Neural crest cell (in vitro differentiated cells): ENCODE measurements around the gene XYLB. TPM values are rescaled to one million over a fixed set of nuclear protein-coding genes. Genes with fewer than 3 reads are reported as not detected.

Experiments used
- DNase-seq: peaks from one replicate; pipeline ENCODE4 v3.0.0; 2021; ENCODE audit warnings: low read depth, mixed read lengths, low spot score
- H3K27ac Mint-ChIP-seq: one replicate; pipeline ENCODE4 v1.8.0; 2021; ENCODE audit warnings: mild to moderate bottlenecking, mixed read lengths; ENCODE audit not compliant: unreplicated experiment
- H3K27me3 Mint-ChIP-seq: 2 replicates; pipeline ENCODE4 v1.8.0; 2021; ENCODE audit warnings: low read depth, mild to moderate bottlenecking, mixed read lengths
- H3K36me3 Mint-ChIP-seq: 2 replicates; pipeline ENCODE4 v1.8.0; 2021; ENCODE audit warnings: low read depth, mild to moderate bottlenecking, mixed read lengths
- H3K4me1 Mint-ChIP-seq: 2 replicates; pipeline ENCODE4 v1.8.0; 2021; ENCODE audit warnings: mixed read lengths
- H3K4me3 Mint-ChIP-seq: one replicate; pipeline ENCODE4 v1.8.0; 2021; ENCODE audit warnings: mild to moderate bottlenecking, mixed read lengths
- H3K9me3 Mint-ChIP-seq: 2 replicates; pipeline ENCODE4 v1.8.0; 2021; ENCODE audit warnings: mixed read lengths
- CTCF ChIP-seq: fragments of 200-600 bp; sonication (generic); conservative IDR thresholded peaks from 2 replicates; pipeline ENCODE4 v1.5.0; 2021; ENCODE audit warnings: antibody characterized with exemption, mild to moderate bottlenecking
- total RNA-seq: library from RNA; stranded (reverse); gene quantifications from 2 replicates; pipeline ENCODE4 v1.2.1, GENCODE V29; 2021

Gene XYLB
- total RNA-seq, 1 donor from 2014 or later = 12.0 TPM

GRCh38 chr3:38371541-38372213, 25.1 kb downstream of the XYLB start:
- H3K9me3 Mint-ChIP-seq = no peaks in the 10 kb centered on the region

GRCh38 chr3:38372214-38372601, 25.6 kb downstream of the XYLB start:
- Mint-ChIP-seq H3K4me1 (no peaks in the 10 kb centered on the region), H3K27me3 (no peaks in the 10 kb centered on the region), H3K36me3 (peaks cover 11% of the 10 kb centered on the region), H3K4me3 (no peak overlapping the region), H3K9me3 (no peaks in the 10 kb centered on the region), H3K27ac (no peak overlapping the region)
- TF ChIP-seq CTCF = no peak
- DNase-seq = no peak

More at GRCh38 chr3:38371541-38372213, 25.1 kb downstream of the XYLB start:
- peaks cover 11% of the 10 kb centered on the region for H3K36me3 Mint-ChIP-seq
- no peaks in the 10 kb centered on the region for H3K4me1 Mint-ChIP-seq
- no peak overlapping the region for H3K27ac Mint-ChIP-seq
- TF ChIP-seq CTCF = no peak
- no peaks in the 10 kb centered on the region for H3K27me3 Mint-ChIP-seq
- H3K4me3 Mint-ChIP-seq = no peak overlapping the region
- no peak for DNase-seq

GRCh38 chr3:38374221-38374620, 27.6 kb downstream of the XYLB start:
- no peak overlapping the region for H3K27ac Mint-ChIP-seq
- no peaks in the 10 kb centered on the region for H3K9me3 Mint-ChIP-seq
- no peak overlapping the region for H3K4me3 Mint-ChIP-seq
- no peaks in the 10 kb centered on the region for H3K4me1 Mint-ChIP-seq
- peaks cover 16% of the 10 kb centered on the region for H3K36me3 Mint-ChIP-seq
- no peak for TF ChIP-seq CTCF
- H3K27me3 Mint-ChIP-seq = no peaks in the 10 kb centered on the region
- DNase-seq = no peak

DNA sequence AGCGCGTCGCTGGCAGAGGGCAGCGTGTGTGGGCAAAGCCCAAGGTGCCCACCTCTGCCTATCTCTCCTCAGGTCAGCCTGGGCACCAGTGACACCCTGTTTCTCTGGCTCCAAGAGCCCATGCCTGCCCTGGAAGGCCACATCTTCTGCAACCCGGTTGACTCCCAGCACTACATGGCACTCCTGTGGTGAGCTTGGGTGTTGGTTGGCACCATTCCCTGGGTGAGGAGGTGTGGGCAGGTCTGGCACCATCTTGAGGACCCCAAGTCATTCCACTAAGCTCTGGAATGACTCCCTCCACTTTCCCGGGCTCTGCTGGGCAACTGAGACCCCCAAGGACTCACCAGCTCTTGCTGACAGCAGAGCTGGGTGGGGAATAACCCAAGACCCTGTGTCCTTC, 28.5 kb downstream of the XYLB start:
- no peak for DNase-seq
- TF ChIP-seq CTCF = no peak
- Mint-ChIP-seq H3K9me3 (no peaks in the 10 kb centered on the region), H3K27ac (no peak overlapping the region), H3K4me3 (no peak overlapping the region), H3K4me1 (no peaks in the 10 kb centered on the region), H3K36me3 (peaks cover 17% of the 10 kb centered on the region), H3K27me3 (no peaks in the 10 kb centered on the region)

- H3K27me3 Mint-ChIP-seq = no peaks in the 10 kb centered on the region
- no peaks in the 10 kb centered on the region for H3K9me3 Mint-ChIP-seq
- H3K36me3 Mint-ChIP-seq = peaks cover 17% of the 10 kb centered on the region
- no peak for TF ChIP-seq CTCF
- no peak for DNase-seq
- H3K4me1 Mint-ChIP-seq = no peaks in the 10 kb centered on the region
- H3K4me3 Mint-ChIP-seq = no peak overlapping the region
- peak overlapping the region; percentile 84 for H3K27ac Mint-ChIP-seq
Observed at GRCh38 chr3:38375488-38376097, 29.0 kb downstream of the XYLB start.
